CMK (cell line): ENCODE measurements around the gene TMEM59L.
A peak's percentile ranks its signal among the peaks of the same experiment; 100 is the strongest.

Source experiments
- DNase-seq: peaks from one replicate; pipeline ENCODE4 v3.0.0-alpha.2; 2010; ENCODE audit warnings: low read depth

The TMEM59L gene

GRCh38 chr19:18608805-18609716 lies 3.6 kb upstream of the TMEM59L start:
- no peak for DNase-seq

DNA sequence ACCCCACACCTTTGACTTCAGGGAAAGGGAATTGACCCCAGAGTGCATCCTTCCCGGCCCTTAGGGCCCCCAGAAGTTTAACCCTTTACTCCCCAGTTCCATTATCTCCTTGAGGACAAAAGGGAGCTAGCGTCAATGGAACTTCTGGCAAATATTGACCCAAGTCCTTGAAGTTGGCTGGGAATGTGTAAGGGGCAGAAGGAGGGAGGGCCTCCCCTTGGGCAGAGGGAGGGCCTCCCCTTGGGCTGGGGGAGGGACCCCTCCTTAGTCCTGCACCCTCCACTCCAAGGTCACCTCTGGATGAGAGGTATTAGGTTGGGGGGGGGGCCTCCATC lies 3.0 kb upstream of the TMEM59L start:
- DNase-seq, result no peak

GRCh38 chr19:18610245-18610555 lies 2.5 kb upstream of the TMEM59L start:
- no peak for DNase-seq

DNA sequence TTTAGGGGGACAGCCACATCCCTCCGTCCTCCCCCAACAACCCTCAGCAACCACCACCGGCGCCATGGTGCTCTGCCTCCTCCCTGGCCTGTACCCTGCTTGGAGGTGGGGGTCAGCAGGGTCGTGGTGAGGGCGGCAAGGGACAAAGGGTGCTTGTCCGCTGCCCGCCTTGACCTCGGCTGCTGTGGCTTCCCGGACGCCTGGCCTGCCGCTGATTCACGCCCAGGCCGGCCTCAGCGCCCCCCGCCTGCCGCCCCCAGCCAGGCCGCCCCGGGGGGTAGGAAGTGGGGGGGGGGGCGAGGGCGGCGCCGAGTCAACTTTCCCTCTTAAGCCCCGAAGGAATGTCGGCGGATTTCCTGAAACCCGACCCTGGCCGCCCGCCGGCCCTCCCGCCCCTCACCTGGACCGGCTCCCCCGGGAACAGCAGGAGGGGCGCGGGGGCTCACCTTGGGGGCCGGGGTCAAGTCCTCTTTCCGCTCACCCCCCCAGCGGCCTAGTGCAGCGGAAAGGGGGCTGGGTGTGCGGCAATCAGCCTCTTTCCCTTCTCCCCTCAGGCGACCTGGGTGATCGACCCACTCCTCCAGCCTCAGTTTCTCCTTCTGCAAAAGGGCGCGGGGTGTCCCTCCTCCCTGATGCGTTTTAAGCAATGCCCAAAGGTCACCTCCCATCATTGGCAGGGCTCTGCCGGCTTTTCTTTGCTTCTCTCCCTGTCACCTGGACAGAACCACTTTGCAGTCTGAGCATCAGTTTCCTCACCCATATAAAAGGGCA lies 1.9 kb upstream of the TMEM59L start:
- DNase-seq, result no peak

DNA sequence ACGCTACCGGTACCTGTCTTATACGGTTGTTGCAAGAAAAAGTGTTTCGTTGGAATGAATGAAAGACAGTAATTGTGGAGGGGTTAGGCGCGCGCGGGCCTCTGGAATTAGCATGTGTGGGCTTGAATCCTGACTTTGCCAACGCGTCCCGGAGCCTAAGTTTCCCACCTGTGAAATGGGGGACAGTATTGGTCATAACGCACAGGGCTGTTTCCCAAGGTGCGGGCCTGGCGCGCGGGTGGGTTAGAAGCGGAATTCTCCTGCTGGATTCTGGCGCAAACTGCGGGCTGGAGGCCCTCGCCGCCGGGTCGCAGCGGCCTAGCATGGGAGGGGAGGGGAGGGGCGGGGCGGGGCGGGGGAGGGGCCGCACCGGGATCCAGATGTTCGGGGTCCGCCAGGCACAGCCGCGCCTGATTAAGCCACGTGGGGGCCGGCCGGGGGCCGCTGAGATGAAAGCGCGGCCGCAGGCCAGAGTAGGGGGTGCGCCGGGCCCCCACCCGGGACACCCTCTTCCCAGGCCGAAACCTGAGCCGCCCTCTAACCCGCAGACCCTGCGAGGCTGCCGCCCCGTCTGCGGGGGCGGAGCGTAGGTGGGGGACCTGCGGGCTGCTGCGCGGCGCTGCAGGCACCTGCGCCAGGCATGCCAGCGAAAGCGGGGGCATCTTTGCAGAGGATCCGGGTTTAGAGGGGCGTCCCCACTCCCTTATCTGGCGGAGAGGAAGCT lies 1.2 kb upstream of the TMEM59L start:
- no peak for DNase-seq

- no peak for DNase-seq
Observed at GRCh38 chr19:18612051-18612771, 459 bp upstream of the TMEM59L start.

- no peak for DNase-seq
Observed at GRCh38 chr19:18613589-18614234, 1.0 kb downstream of the TMEM59L start.

- no peak for DNase-seq
Observed at GRCh38 chr19:18616023-18616422, 3.4 kb downstream of the TMEM59L start.

GRCh38 chr19:18617562-18617961 lies 4.9 kb downstream of the TMEM59L start:
- no peak for DNase-seq

DNA sequence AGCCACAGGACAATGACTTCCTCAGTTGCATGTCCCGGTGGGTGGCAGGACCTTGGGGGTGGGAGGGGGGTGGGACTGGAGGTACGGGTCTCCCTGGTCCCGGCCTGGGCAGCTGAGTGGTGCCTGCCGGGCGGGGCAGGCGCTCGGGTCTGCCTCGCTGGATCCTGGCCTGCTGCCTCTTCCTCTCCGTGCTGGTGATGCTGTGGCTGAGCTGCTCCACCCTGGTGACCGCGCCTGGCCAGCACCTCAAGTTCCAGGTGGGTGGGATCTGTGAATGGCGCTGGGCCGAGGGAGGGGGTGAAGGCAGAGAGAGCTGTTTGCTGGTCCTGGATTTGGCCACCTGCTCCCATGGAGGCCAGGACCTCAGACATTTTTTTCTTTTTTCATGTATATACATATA lies 5.6 kb downstream of the TMEM59L start:
- DNase-seq, result no peak

DNA sequence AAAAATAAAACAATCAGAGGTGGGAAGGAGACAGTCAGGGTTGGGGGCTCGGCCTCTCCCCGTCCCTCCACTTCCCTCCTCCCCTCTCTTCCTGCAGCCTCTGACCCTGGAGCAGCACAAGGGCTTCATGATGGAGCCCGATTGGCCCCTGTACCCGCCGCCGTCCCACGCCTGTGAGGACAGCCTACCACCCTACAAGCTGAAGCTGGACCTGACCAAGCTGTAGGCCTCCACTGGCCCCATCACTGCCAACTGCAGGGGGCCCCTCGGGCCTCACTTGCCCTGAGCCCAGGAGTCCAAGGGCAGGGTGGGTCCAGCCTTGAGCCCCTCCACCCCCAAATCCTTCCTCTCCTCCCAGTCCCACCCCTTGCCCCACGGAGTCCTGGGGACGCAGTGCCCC lies 7.6 kb downstream of the TMEM59L start:
- no peak for DNase-seq

DNA sequence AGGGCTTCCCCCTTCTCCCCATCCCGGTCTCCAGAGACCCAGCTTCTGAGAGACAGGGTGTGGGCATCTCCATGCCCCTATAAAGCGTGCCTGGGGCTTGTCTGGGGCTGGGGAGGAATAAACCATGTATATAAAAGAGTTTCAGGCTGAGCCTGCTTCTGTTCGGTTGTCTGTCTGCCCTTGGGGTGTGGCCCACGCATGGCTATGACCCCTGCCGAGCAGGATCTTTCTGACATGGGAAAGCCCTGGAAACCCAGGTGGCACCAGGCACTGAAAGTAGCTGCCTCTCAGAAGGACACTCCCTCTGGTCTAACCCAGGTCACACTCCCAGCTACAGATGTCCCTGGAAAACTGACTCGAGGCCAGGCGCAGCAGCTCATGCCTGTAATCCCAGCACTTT lies 8.2 kb downstream of the TMEM59L start:
- no peak for DNase-seq

- no peak for DNase-seq
Observed at GRCh38 chr19:18626906-18627305, 14.2 kb downstream of the TMEM59L start.

GRCh38 chr19:18629166-18630088 lies 16.8 kb downstream of the TMEM59L start:
- no peak for DNase-seq

DNA sequence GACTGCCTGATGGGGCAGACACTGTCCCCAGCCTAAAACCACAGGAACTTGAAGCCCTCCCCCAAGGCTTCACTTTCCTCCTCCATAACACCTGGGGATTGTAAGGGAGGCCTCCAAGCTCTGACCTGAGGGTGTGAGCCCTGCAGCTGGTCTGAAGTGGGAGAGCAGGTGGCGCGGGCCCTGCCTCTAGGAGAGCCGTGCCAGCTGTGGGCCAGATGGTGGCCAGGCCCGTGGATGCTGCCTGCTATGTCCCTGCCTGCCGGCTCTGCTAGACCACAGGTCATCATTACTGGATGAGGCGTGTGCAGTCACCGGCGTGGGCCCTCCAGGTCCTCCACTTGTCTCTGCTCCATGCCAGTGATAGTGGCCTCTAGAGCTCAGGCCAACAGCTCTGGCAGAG lies 20.7 kb downstream of the TMEM59L start:
- DNase-seq, result no peak

DNA sequence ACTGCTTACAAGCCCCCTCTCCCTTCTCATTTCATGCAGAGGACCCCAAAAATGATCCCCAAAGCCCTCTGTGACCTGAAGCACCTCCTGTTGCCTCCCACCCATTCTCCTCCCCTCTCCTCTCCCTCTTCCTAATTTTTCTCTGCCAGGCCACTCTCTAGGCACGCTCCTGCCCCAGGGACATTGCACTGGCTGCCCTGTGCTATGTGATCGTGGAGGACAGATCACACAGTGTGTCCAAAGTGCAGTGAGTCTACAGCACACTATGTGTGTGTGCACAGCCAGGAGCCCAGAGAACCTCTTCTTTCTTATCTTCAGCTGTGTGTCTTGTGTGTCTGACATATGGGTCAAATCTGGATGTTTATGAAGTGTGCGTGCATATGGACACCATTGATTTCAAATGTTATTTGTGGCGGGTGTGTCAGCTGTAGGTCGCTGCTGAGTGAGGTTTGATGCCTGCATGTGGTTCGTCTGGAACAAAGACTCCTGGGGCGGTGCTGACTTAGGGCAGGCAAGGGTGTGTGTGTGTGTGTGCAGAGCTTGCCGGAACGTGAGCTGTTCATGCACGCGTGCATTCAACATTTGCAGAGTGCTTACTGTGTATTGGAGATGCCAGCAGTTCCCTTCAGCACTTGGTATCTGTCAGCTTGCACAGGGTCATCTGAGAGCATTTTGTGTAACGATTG lies 22.1 kb downstream of the TMEM59L start:
- no peak for DNase-seq

DNA sequence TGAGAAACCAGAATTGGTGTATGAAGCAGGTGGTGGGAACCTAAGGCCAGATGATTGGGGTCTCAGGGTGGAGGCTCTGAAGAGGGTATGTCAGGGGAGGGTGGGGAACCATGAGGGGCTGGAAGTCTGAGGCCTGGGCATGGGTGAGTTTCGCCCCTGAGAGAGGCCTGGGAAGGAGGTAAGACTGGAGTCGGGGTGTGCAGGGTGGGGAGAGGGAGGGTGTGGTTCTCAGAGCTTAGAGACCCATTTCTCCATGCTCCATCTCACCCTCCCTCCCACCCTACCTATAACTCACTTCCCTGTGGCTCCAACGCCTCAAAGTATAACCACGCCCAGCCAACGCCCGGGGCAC lies 23.1 kb downstream of the TMEM59L start:
- no peak for DNase-seq

DNA sequence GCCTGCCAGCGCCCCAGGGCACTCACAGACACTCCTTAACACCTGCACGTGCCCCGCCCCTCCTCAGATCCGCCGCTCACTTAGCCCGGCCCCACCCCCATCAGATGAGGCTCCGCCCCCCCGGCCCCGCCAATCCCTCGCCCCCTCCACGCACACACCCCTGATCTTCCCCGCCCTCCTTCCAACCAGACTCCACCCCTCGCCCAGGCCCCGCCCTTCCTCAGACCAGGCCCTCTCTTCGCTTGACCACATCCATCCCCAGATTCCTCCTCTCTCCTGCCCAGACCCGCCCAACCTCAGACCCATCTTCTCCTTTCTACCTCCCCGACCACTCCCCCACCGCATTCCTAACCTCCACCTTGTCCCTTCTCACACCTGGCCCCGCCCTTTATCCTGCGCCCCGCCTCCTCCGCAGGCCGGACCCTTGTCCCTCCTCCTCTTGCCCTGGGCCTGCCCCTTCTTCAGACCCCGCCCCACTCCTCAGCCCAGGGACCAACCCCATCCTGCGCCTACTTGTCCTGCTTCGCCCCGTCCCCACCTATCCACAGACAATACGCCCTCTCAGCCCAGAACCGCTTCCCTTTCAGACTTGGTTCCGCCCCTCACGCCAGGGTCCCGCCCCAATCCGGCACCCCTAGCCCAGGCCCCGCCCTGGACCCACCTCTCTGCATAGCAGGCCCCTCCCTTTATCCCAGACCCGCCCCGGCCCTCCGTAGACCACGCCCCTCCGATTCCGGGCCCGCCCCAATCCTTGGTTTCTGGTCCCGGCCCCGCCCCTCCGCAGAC lies 23.7 kb downstream of the TMEM59L start:
- DNase-seq, result peak; percentile 87

GRCh38 chr19:18636969-18637629 lies 24.4 kb downstream of the TMEM59L start, which contains the start of gene KLHL26:
TSS of gene KLHL26 (plus strand) at chr19:18637028. CDS start at chr19:18637055, 27 bp downstream.
- no peak for DNase-seq
